GM12878 (cell line): ENCODE data around the gene CHRNA5. TPM values are rescaled to one million over a fixed set of nuclear protein-coding genes. Genes with fewer than 3 reads are reported as not detected.

Source experiments
- CEBPB ChIP-seq, 2 experiments: fragments of 150-350 bp in 1 of 2; IDR thresholded peaks; 2 replicates each; pipeline ENCODE4 v1.6.1; 2012 to 2014; ENCODE audit warnings: low read depth in 2 of 2, low read length in 2 of 2, borderline replicate concordance in 1 of 2, inconsistent platforms in 1 of 2
- JUNB ChIP-seq: IDR thresholded peaks from 2 replicates; pipeline ENCODE4 v1.6.1; 2016; ENCODE audit warnings: antibody characterized with exemption, mild to moderate bottlenecking
- NR2C1 ChIP-seq: fragments of 450-650 bp; IDR thresholded peaks from 2 replicates; pipeline ENCODE4 v1.6.1; 2017; ENCODE audit warnings: antibody characterized with exemption, mild to moderate bottlenecking, moderate library complexity
- RCOR1 ChIP-seq: conservative IDR thresholded peaks from 2 replicates; pipeline ENCODE4 v1.6.1; 2012; ENCODE audit warnings: low read depth, low read length, improper control_type of control experiment
- SMAD1 ChIP-seq: fragments of 450-650 bp; IDR thresholded peaks from 2 replicates; pipeline ENCODE4 v1.6.1; 2018; ENCODE audit warnings: mild to moderate bottlenecking, low read depth; ENCODE audit not compliant: partially characterized antibody
- SMAD5 ChIP-seq: IDR thresholded peaks from 2 replicates; pipeline ENCODE4 v1.6.1; 2016; ENCODE audit warnings: antibody characterized with exemption, low read depth
- SPI1 ChIP-seq: IDR thresholded peaks from 2 replicates; pipeline ENCODE4 v1.6.1; 2011; ENCODE audit warnings: low read depth, mild to moderate bottlenecking, low read length, moderate library complexity, borderline replicate concordance; ENCODE audit not compliant: insufficient read depth
- TCF7 ChIP-seq: IDR thresholded peaks from 2 replicates; pipeline ENCODE4 v1.6.1; 2014; ENCODE audit warnings: antibody characterized with exemption, borderline replicate concordance
- polyA plus RNA-seq, 11 experiments: library from polyadenylated mRNA; depleted of rRNA in 4 of 11; unstranded in 6 of 11; stranded (reverse) in 5 of 11; fragments of >200 nt; fragmentation: Nextera tagmentation in 4 of 11; fragmentation: Illumina TruSeq in 1 of 11; extraction: Ambion mirVana in 4 of 11; extraction: Trizol in 1 of 11; gene quantifications; 1 replicate in 1 of 11; 2 replicates in 10 of 11; pipeline versions ENCODE4 v1.2.1 to v1.2.3, GENCODE V29; 2011 to 2016; ENCODE audit warnings: inconsistent platforms in 2 of 11, missing spikeins in 2 of 11, low read depth in 1 of 11
- total RNA-seq, 4 experiments: library from RNA; depleted of rRNA in 3 of 4; stranded (reverse); fragments of >200 nt in 3 of 4; fragmentation: Illumina TruSeq in 1 of 4; extraction: Trizol in 1 of 4; gene quantifications; 2 replicates each; pipeline versions ENCODE4 v1.2.1 to v1.2.3, GENCODE V29; 2013 to 2021
- TF ChIP-seq, protein P1 (sequence below): fragments of 450-650 bp; IDR thresholded peaks from 2 replicates; pipeline ENCODE4 v1.6.1; 2017; ENCODE audit warnings: mild to moderate bottlenecking, moderate library complexity
- TF ChIP-seq, protein P2 (sequence below): IDR thresholded peaks from 2 replicates; pipeline ENCODE4 v1.6.1; 2011; ENCODE audit warnings: low read depth, mild to moderate bottlenecking, low read length, moderate library complexity, borderline replicate concordance; ENCODE audit errors: extremely low read depth
- TF ChIP-seq, protein P3 (sequence below): fragments of 450-650 bp; conservative IDR thresholded peaks from 2 replicates; pipeline ENCODE4 v1.6.1; 2017; ENCODE audit warnings: mild to moderate bottlenecking, moderate library complexity
- TF ChIP-seq, protein P4 (sequence below): fragments of 450-650 bp; IDR thresholded peaks from 2 replicates; pipeline ENCODE4 v1.6.1; 2017; ENCODE audit warnings: mild to moderate bottlenecking, low read depth, inconsistent platforms; ENCODE audit not compliant: poor library complexity, severe bottlenecking
- TF ChIP-seq, protein P5 (sequence below): fragments of 450-650 bp; IDR thresholded peaks from 2 replicates; pipeline ENCODE4 v1.6.1; 2016; ENCODE audit warnings: mild to moderate bottlenecking

CHRNA5 gene
- total and polyA plus RNA-seq, 10 of the 15 experiments (the other 5 are each of a cell fraction or from before 2014, with no cell fraction given), result 0.74 to 21.4 (median 12.7) TPM

DNA sequence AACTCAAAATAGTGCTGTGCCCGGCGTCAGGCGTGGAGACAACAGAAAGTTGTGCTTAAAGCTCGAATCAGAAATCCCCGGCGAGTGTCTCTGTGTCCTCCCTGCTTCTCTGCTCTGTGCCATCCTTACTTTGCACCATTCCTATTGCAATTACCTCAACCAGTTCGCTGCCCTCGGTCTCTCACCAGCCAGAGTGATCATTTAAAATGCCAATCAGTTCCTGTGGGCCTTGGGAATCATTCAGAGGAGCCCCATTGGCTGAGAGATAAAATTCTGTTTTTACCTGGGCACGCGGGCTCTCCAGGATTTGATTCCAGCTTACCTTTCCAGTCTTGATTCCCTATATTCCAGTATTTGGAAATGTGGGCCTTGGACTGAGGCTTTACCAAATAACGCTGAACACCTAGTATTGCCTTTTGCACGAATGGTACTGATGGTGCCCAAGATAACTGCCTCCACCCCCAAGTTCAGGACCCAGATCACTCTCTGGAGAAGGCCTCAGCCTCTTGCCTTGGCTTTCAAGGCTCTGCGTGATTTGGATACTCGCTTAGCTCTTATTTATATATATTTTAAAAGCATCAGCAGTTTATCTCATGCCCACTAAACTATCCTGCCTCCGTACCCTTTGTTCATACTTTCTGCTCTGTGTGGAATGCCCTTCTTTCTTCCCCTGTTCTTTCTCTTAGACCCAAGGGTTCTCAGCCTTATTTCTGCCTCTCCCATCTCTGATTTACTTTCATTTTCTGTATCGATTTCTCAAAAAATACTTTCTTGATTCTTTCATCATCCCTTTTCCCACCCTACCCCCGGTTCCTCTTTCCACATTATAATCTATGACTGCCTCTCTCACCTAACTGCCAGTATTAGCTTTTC is 24.2 kb upstream of the CHRNA5 start (continued):
- TF ChIP-seq, protein P1, sequence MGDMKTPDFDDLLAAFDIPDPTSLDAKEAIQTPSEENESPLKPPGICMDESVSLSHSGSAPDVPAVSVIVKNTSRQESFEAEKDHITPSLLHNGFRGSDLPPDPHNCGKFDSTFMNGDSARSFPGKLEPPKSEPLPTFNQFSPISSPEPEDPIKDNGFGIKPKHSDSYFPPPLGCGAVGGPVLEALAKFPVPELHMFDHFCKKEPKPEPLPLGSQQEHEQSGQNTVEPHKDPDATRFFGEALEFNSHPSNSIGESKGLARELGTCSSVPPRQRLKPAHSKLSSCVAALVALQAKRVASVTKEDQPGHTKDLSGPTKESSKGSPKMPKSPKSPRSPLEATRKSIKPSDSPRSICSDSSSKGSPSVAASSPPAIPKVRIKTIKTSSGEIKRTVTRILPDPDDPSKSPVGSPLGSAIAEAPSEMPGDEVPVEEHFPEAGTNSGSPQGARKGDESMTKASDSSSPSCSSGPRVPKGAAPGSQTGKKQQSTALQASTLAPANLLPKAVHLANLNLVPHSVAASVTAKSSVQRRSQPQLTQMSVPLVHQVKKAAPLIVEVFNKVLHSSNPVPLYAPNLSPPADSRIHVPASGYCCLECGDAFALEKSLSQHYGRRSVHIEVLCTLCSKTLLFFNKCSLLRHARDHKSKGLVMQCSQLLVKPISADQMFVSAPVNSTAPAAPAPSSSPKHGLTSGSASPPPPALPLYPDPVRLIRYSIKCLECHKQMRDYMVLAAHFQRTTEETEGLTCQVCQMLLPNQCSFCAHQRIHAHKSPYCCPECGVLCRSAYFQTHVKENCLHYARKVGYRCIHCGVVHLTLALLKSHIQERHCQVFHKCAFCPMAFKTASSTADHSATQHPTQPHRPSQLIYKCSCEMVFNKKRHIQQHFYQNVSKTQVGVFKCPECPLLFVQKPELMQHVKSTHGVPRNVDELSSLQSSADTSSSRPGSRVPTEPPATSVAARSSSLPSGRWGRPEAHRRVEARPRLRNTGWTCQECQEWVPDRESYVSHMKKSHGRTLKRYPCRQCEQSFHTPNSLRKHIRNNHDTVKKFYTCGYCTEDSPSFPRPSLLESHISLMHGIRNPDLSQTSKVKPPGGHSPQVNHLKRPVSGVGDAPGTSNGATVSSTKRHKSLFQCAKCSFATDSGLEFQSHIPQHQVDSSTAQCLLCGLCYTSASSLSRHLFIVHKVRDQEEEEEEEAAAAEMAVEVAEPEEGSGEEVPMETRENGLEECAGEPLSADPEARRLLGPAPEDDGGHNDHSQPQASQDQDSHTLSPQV, result no peak
- TF ChIP-seq NR2C1, result no peak
- TF ChIP-seq, protein P2, sequence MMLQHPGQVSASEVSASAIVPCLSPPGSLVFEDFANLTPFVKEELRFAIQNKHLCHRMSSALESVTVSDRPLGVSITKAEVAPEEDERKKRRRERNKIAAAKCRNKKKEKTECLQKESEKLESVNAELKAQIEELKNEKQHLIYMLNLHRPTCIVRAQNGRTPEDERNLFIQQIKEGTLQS, result no peak
- TF ChIP-seq JUNB, result no peak
- 0 out of 2 replicates have a peak, but pooled peaks have one; percentile 46 for TF ChIP-seq SPI1
- TF ChIP-seq, protein P3, sequence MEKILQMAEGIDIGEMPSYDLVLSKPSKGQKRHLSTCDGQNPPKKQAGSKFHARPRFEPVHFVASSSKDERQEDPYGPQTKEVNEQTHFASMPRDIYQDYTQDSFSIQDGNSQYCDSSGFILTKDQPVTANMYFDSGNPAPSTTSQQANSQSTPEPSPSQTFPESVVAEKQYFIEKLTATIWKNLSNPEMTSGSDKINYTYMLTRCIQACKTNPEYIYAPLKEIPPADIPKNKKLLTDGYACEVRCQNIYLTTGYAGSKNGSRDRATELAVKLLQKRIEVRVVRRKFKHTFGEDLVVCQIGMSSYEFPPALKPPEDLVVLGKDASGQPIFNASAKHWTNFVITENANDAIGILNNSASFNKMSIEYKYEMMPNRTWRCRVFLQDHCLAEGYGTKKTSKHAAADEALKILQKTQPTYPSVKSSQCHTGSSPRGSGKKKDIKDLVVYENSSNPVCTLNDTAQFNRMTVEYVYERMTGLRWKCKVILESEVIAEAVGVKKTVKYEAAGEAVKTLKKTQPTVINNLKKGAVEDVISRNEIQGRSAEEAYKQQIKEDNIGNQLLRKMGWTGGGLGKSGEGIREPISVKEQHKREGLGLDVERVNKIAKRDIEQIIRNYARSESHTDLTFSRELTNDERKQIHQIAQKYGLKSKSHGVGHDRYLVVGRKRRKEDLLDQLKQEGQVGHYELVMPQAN, result no peak
- TF ChIP-seq SMAD5, result no peak
- TF ChIP-seq CEBPB (IDR thresholded peaks at IDR 0.05; ENCODE audit: borderline replicate concordance in 1 of 2, low read depth in 2 of 2, low read length in 2 of 2), result no peak
- TF ChIP-seq, protein P4, sequence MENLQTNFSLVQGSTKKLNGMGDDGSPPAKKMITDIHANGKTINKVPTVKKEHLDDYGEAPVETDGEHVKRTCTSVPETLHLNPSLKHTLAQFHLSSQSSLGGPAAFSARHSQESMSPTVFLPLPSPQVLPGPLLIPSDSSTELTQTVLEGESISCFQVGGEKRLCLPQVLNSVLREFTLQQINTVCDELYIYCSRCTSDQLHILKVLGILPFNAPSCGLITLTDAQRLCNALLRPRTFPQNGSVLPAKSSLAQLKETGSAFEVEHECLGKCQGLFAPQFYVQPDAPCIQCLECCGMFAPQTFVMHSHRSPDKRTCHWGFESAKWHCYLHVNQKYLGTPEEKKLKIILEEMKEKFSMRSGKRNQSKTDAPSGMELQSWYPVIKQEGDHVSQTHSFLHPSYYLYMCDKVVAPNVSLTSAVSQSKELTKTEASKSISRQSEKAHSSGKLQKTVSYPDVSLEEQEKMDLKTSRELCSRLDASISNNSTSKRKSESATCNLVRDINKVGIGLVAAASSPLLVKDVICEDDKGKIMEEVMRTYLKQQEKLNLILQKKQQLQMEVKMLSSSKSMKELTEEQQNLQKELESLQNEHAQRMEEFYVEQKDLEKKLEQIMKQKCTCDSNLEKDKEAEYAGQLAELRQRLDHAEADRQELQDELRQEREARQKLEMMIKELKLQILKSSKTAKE, result no peak
- no peak for TF ChIP-seq TCF7
- no peak for TF ChIP-seq RCOR1
- no peak for TF ChIP-seq SMAD1
- TF ChIP-seq, protein P5, sequence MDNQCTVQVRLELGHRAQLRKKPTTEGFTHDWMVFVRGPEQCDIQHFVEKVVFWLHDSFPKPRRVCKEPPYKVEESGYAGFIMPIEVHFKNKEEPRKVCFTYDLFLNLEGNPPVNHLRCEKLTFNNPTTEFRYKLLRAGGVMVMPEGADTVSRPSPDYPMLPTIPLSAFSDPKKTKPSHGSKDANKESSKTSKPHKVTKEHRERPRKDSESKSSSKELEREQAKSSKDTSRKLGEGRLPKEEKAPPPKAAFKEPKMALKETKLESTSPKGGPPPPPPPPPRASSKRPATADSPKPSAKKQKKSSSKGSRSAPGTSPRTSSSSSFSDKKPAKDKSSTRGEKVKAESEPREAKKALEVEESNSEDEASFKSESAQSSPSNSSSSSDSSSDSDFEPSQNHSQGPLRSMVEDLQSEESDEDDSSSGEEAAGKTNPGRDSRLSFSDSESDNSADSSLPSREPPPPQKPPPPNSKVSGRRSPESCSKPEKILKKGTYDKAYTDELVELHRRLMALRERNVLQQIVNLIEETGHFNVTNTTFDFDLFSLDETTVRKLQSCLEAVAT, result no peak
